22Rv1 (cell line): ENCODE data around the gene CACNA1C.

ENCODE experiments used
- H3K27ac ChIP-seq: fragments of 450-650 bp; 2 replicates; pipeline ENCODE4 v1.5.1; 2017
- CTCF ChIP-seq: fragments of 450-650 bp; IDR thresholded peaks from 2 replicates; pipeline ENCODE4 v1.5.1; 2017; ENCODE audit warnings: mild to moderate bottlenecking
- ZFX ChIP-seq: fragments of 450-650 bp; IDR thresholded peaks from 2 replicates; pipeline ENCODE4 v1.6.1; 2017; ENCODE audit warnings: antibody characterized with exemption, borderline replicate concordance

Gene CACNA1C

GRCh38 chr12:2605301-2605700 lies 552.5 kb downstream of the CACNA1C start:
- TF ChIP-seq CTCF (no peak), ZFX (no peak)
- no peak overlapping the region for H3K27ac ChIP-seq

- H3K27ac ChIP-seq, result no peak overlapping the region
- no peak for TF ChIP-seq CTCF
- no peak for TF ChIP-seq ZFX
These were observed 553.6 kb downstream of the CACNA1C start for GRCh38 chr12:2606186-2606910.

- H3K27ac ChIP-seq, result no peak overlapping the region
- no peak for TF ChIP-seq ZFX
- no peak for TF ChIP-seq CTCF
These were observed 555.3 kb downstream of the CACNA1C start for GRCh38 chr12:2607881-2608607.

- TF ChIP-seq CTCF (no peak), ZFX (no peak)
- no peak overlapping the region for H3K27ac ChIP-seq
These were observed 555.8 kb downstream of the CACNA1C start for GRCh38 chr12:2608608-2608945.

- no peak for TF ChIP-seq CTCF
- TF ChIP-seq ZFX, result no peak
- no peak overlapping the region for H3K27ac ChIP-seq
These were observed 556.2 kb downstream of the CACNA1C start for GRCh38 chr12:2609020-2609419.

- H3K27ac ChIP-seq, result no peak overlapping the region
- TF ChIP-seq CTCF, result no peak
- TF ChIP-seq ZFX, result no peak
These were observed 557.6 kb downstream of the CACNA1C start for GRCh38 chr12:2610358-2610757.

- no peak overlapping the region for H3K27ac ChIP-seq
- TF ChIP-seq ZFX, result no peak
- no peak for TF ChIP-seq CTCF
These were observed 560.7 kb downstream of the CACNA1C start for GRCh38 chr12:2613326-2614073.
